Activated T-cell treated with anti-CD3 and anti-CD28 coated beads, Interleukin-2, amount 50 U/mL, for 72 hours (primary cell): ENCODE data around the gene IQCE. TPM values are rescaled to one million over a fixed set of nuclear protein-coding genes. Genes with fewer than 3 reads are reported as not detected.

Experiments
- ATAC-seq, 2 donors: fragments of 150-1000 bp; cut with Tn5 transposase; replicated peaks in 1 of 2; 2 replicates each; pipeline ENCODE4 v1.10.0; 2021; ENCODE audit warnings: moderate library complexity in 2 of 2, mild to moderate bottlenecking in 1 of 2
- DNase-seq, 2 donors: peaks; one replicate each; pipeline ENCODE4 v3.0.0; 2021 to 2022; ENCODE audit warnings: mixed read lengths in 1 of 2
- H3K27ac Mint-ChIP-seq: one replicate; pipeline ENCODE4 v1.8.0; 2022; ENCODE audit warnings: mild to moderate bottlenecking, moderate library complexity, mixed read lengths
- H3K27me3 Mint-ChIP-seq: one replicate; pipeline ENCODE4 v1.8.0; 2022; ENCODE audit warnings: low read depth, mixed read lengths
- H3K36me3 Mint-ChIP-seq, 2 donors: one replicate each; pipeline ENCODE4 v1.8.0; 2022; ENCODE audit warnings: mixed read lengths in 2 of 2, mild to moderate bottlenecking in 1 of 2; ENCODE audit not compliant: insufficient read depth in 2 of 2
- H3K4me1 Mint-ChIP-seq: one replicate; pipeline ENCODE4 v1.8.0; 2022; ENCODE audit warnings: low read depth, mixed read lengths
- H3K4me3 Mint-ChIP-seq, 2 donors: one replicate each; pipeline ENCODE4 v1.8.0; 2022; ENCODE audit warnings: mild to moderate bottlenecking in 2 of 2, mixed read lengths in 2 of 2, moderate library complexity in 2 of 2
- H3K9me3 Mint-ChIP-seq, 2 donors: one replicate each; pipeline ENCODE4 v1.8.0; 2022; ENCODE audit warnings: mixed read lengths in 2 of 2
- total RNA-seq, 2 donors: library from RNA; stranded (reverse); gene quantifications; one replicate each; pipeline ENCODE4 v1.2.3, GENCODE V29; 2022

IQCE gene
- total RNA-seq, 2 donors from 2014 or later = 11.8 to 12.2 TPM

DNA sequence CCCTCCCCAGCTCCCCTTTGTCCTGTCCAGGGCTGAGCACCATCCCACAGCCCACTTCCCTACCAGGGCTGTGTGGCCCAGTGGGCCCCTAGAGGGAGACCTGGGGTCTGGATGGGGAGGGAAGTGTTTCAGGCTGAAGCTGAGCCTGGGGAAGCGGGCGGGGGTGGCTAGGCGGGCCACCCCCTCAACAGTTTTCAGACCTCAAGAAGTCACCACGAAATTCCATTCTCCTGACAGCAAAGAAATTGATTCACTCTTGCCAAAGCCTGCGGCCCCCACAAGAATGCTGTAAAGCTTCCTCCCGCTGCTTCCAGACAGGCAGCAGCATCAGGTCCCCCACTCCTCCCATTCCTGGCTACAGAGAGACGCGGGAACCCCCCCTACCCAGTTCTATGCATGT is 41.8 kb upstream of the IQCE start:
- DNase-seq (no peak), ATAC-seq (no peak)
- Mint-ChIP-seq H3K27ac (no peak overlapping the region), H3K4me3 (no peak overlapping the region), H3K36me3 (peaks cover 0 to 4% of the 10 kb centered on the region in 2 donors), H3K27me3 (no peaks in the 10 kb centered on the region), H3K9me3 (no peaks in the 10 kb centered on the region), H3K4me1 (peaks cover 36% of the 10 kb centered on the region)

DNA sequence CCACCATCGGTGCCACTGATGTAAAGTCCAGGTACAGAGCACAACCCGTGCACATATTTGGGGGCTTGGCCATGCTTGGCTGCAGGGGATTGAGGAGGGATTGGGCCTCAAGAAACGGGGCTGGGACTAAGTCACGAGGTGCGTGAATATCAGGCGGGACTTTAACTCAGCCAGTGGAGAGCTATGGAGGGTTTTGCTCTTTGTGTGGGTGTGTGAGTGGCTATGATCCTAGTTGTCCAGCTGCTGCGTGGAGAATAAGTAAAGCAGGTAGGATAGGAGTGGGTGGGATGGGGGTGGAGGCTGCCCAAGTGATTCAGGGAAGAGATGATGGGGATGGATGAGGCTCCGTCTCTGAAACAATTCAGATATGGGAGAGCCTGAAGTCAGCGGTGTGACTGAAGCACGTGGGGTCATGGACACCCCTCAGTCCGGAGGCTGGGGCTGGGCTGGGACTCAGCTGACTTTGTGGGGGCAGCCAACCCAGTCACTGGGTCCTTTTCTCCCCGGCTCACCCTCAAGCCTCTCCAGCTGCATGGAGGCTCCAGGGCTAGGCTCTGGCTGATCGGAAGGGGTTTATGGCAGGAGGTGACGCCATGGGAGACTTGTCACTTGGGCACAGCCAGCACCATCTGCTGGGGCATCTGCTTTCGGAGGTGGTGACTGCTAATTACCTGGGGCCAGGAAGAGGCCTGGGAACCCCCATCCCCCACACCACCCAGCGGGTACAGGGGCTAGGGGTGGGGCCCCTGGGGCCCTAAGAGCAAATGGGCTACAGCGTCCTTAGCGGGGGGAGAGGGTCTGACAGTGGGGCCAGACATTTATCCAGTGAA is 40.9 kb upstream of the IQCE start:
- Mint-ChIP-seq H3K27me3 (no peaks in the 10 kb centered on the region), H3K4me3 (peak overlapping the region; percentile 55 to 66), H3K36me3 (peaks cover 0 to 5% of the 10 kb centered on the region in 2 donors), H3K4me1 (peaks cover 36% of the 10 kb centered on the region), H3K9me3 (no peaks in the 10 kb centered on the region), H3K27ac (no peak overlapping the region)
- ATAC-seq = no peak
- no peak for DNase-seq

DNA sequence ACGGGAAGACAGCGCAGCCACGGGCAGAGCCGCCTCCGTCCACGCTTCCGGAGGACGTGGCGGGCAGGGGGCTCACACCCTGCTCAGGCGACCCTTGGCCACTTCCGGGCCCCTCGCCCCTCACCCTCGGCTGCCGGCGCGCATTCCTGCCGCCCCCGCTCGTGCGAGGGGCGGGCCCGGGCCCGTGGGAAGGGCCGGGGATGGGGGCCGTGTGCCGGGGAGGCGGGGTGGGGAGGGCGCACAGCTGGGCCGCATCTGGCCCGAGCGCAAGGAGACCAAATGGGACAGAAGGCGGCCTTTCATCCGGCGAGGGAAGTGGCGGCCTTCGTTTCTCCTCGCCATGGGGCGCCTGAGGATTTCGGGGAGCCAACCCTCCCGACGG is 40.1 kb upstream of the IQCE start:
- Mint-ChIP-seq H3K27ac (no peak overlapping the region), H3K27me3 (no peaks in the 10 kb centered on the region), H3K4me3 (peak overlapping the region; percentile 67 to 77), H3K4me1 (peaks cover 39% of the 10 kb centered on the region), H3K36me3 (peaks cover 0 to 6% of the 10 kb centered on the region in 2 donors), H3K9me3 (no peaks in the 10 kb centered on the region)
- DNase-seq (no peak), ATAC-seq (no peak)

DNA sequence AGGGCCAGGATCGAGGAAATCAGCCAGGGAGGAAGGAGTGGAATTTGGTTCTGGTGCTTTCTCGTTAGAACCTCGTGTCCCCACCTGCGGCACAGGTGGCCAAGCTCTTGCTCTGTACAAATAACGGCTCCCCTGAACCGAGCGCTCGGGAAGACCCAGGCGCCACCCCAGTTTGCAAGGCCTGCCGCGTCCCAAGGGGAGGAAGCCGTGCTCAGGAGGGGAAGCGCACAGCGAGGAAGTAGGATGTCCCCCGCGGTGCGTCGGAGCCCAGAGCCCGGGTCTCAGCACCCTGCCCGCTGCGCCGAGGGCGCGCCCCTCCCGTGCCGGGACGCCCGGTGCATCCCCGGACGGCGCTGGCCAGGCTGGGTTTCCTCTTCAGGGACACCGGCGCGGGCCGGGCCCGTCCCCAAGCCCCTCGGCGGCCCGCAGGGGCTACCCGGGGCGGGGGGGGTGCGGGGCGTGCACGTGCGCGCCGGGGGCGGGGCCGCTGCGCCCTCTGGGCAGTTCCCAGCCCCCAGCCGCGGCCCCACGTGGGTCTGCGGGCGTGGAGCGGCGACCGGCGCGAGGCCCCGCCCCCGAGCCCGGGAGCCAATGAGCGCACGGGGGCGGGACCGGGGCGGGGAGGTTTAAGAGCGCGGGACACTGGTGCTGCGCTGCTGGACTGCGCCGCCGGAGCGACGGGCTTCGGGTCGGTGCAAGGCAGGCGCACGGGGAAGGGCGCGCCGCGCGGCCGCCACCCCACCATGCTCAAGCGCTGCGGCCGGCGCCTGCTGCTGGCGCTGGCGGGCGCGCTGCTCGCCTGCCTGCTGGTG is 39.5 kb upstream of the IQCE start, which contains the start of gene LFNG:
Gene LFNG (plus strand): TSS at position 656 of the 812 bp plus-strand sequence. CDS start 88 bp downstream, at position 744.
- Mint-ChIP-seq H3K27ac (peak within 1 kb of the TSS; percentile 13), H3K27me3 (no peaks in the 10 kb centered on the region), H3K4me1 (peaks cover 39% of the 10 kb centered on the region), H3K9me3 (no peaks in the 10 kb centered on the region), H3K36me3 (peaks cover 0 to 6% of the 10 kb centered on the region in 2 donors), H3K4me3 (peak within 1 kb of the TSS; percentile 97 to 98)
- peak; percentile 85 to 91 for DNase-seq
- ATAC-seq = peak; percentile 78 to 81

DNA sequence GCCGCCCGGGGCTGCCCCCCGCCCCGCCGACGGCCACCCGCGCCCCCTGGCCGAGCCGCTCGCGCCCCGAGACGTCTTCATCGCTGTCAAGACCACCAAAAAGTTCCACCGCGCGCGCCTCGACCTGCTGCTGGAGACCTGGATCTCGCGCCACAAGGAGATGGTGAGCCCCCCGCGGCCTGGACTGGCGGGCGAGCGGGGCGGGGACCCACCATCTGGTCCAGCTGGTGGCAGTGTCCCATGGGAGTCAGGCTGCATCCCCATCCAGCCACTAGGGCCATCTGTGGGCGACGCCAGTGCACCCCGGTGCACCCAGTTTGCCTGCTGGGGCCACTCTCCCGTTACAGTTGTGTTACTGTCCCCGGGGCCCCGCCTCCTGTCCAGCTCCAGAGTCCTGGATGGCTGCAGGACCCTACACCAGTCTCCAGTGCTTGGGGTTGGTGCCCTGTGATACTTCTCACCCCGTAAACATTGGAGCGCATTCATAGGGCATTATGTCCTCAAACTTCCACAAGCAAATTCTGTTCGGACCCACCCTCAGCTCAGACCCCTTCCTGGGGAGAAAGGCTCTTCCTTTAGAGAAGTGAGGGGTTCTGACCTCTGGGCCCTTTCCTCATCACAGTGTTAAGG is 38.5 kb upstream of the IQCE start:
- Mint-ChIP-seq H3K36me3 (peaks cover 0 to 6% of the 10 kb centered on the region in 2 donors), H3K4me3 (peak overlapping the region; percentile 97 to 98), H3K4me1 (peaks cover 39% of the 10 kb centered on the region), H3K27ac (peak overlapping the region; percentile 13), H3K27me3 (no peaks in the 10 kb centered on the region), H3K9me3 (no peaks in the 10 kb centered on the region)
- peak; percentile 51 to 59 for DNase-seq
- ATAC-seq = peak; percentile 3 to 10

DNA sequence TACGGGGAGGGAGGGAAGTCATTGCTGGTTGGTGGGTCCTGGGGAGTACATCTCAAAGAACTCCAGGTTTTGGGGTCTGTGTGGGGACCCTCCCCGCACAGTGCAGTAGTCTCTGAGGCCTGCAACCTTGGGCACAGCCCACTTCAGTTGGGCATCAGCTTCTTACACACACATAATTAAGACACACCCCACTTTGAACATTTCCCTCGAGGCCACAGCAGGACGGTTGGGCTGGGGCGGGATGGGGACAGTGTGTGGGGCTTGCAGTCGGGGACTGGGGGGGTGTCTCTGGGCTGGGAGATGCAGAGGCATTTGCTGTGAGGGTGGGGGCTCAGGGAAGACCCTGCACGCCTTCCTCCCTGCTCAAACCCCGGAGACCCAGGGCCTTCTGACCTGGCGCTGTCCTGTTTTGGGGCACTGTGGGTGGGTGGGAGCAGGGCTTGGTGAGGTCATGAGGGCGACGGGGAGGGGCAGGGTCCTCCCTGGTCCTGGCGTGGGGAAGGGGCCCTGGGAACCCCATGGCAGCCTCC is 38.0 kb upstream of the IQCE start:
- H3K9me3 Mint-ChIP-seq = no peaks in the 10 kb centered on the region
- peaks cover 0 to 7% of the 10 kb centered on the region in 2 donors for H3K36me3 Mint-ChIP-seq
- no peak for ATAC-seq
- H3K27me3 Mint-ChIP-seq = no peaks in the 10 kb centered on the region
- peaks cover 39% of the 10 kb centered on the region for H3K4me1 Mint-ChIP-seq
- DNase-seq = no peak
- peak overlapping the region; percentile 97 to 98 for H3K4me3 Mint-ChIP-seq
- H3K27ac Mint-ChIP-seq = no peak overlapping the region

DNA sequence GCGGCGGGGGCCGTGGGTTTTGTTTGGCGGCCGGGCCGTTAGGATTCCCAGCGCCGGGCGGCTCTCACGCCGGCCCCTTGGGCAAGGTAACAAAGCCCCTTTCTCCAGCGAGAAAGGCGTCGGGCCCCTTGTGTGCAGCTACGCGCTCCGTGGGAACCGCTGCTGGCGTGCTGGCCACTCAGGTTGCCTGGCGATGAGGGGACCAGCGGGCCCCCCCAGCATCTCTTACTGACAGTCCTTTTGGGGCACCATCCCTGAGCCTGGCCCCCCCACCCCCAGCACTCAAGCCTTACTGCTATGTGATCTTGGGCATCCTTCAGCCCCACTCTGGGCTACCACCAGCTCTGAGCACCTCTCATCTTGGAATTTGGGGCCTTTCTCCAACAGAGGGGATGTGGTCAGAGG is 37.4 kb upstream of the IQCE start:
- Mint-ChIP-seq H3K27me3 (no peaks in the 10 kb centered on the region), H3K27ac (peak overlapping the region; percentile 80), H3K4me1 (peaks cover 40% of the 10 kb centered on the region), H3K9me3 (no peaks in the 10 kb centered on the region), H3K36me3 (peaks cover 0 to 7% of the 10 kb centered on the region in 2 donors), H3K4me3 (peak overlapping the region; percentile 96 to 98)
- DNase-seq (no peak), ATAC-seq (peak; percentile 2)

DNA sequence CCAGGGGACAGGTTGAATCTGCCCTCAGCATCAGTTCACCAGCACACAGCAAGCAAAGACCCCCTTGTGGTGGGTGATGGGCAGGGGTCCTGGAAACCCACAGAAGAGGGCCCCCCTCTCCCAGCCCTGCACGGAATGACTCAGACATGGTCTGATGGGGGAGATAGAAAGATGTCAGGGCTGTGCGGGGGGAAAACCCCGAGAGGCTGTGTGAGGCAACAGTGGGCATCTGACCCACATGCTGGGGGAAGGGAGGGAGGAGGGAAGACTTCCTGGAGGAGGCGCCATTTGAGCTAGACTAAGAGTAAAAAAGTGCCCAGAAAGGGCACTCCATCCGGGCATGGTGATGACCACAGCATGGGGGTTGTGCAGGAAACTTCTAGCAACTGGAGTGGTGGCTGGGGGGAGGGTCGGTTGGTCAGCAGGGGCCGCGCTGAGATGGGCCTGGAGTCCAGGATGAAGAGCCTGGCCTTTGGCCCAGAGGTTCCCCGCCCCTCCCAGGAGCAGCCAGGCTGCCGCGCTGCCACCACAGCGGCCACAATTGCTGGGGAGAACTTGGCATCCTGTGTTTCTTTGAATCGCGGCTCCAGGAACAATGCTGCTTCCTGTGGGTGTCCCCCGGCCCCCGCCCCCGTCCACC is 36.7 kb upstream of the IQCE start:
- DNase-seq (peak; percentile 72 to 84), ATAC-seq (peak; percentile 51 to 54)
- no peaks in the 10 kb centered on the region for H3K27me3 Mint-ChIP-seq
- peaks cover 0 to 7% of the 10 kb centered on the region in 2 donors for H3K36me3 Mint-ChIP-seq
- no peaks in the 10 kb centered on the region for H3K9me3 Mint-ChIP-seq
- peak overlapping the region; percentile 80 for H3K27ac Mint-ChIP-seq
- H3K4me3 Mint-ChIP-seq = peak overlapping the region; percentile 96 to 98
- peaks cover 46% of the 10 kb centered on the region for H3K4me1 Mint-ChIP-seq

DNA sequence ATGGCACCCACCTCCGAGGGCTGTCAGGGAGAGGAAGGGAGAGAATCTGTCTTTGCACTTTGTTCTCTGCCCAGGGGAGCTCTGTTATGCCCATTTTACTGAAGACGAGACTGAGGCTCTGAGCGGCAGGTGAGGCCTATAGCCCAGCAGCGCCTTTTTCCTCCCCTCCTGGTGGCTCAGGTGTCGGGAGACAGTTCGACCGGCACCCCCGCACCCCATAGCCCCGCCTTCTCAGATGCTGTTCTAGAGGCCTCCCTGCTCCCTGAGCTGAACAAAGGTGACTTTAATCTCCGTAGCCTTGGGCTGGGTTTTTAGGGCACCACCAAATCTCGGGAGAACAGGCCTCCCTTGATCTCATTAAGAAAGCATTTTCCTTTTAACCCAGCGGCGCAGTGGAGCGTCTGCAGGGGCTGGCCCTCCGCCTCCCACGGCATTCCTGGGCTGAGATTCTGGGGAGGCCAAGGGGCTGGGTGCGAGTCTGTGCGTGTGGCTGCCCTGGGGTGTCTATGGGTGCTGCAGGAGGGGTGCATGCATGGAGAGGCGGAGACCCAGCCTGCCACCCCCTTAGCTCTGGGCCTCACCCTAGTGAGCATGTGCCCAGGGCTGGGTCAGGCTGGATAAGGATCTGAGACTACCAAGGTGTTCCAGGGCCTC is 35.9 kb upstream of the IQCE start:
- ATAC-seq (no peak), DNase-seq (peak; percentile 39 to 49)
- Mint-ChIP-seq H3K27me3 (no peaks in the 10 kb centered on the region), H3K4me3 (peak overlapping the region; percentile 96 to 98), H3K36me3 (peaks cover 0 to 7% of the 10 kb centered on the region in 2 donors), H3K9me3 (no peaks in the 10 kb centered on the region), H3K4me1 (peaks cover 46% of the 10 kb centered on the region), H3K27ac (peak overlapping the region; percentile 54)

DNA sequence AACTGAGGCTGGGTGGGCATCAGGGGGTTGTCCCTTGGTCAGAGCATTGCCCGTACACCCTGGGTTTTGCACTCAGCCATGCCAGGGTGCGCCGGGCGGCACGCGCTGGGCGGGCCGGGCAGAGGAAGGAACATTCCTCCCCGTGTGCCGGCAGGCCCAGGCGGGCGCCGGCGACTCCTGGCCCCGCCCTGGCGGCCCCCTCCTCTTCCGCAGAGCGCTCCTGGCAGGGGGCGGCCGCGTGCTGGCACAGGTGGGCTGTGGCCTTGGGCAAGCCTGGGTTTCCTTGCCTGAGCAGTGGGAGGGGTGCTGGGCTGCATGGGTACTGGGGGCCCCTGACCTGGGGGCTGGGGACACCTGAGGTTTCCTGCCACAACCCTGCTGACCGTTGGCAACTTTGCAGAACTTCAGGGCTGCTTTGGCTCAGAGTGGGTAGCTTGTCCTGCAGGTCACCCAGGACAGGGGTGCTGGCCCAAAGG is 35.3 kb upstream of the IQCE start:
- no peaks in the 10 kb centered on the region for H3K9me3 Mint-ChIP-seq
- H3K27ac Mint-ChIP-seq = no peak overlapping the region
- DNase-seq (no peak), ATAC-seq (no peak)
- no peaks in the 10 kb centered on the region for H3K27me3 Mint-ChIP-seq
- H3K4me3 Mint-ChIP-seq = peak overlapping the region; percentile 96 to 98
- peaks cover 46% of the 10 kb centered on the region for H3K4me1 Mint-ChIP-seq
- peaks cover 0 to 7% of the 10 kb centered on the region in 2 donors for H3K36me3 Mint-ChIP-seq

DNA sequence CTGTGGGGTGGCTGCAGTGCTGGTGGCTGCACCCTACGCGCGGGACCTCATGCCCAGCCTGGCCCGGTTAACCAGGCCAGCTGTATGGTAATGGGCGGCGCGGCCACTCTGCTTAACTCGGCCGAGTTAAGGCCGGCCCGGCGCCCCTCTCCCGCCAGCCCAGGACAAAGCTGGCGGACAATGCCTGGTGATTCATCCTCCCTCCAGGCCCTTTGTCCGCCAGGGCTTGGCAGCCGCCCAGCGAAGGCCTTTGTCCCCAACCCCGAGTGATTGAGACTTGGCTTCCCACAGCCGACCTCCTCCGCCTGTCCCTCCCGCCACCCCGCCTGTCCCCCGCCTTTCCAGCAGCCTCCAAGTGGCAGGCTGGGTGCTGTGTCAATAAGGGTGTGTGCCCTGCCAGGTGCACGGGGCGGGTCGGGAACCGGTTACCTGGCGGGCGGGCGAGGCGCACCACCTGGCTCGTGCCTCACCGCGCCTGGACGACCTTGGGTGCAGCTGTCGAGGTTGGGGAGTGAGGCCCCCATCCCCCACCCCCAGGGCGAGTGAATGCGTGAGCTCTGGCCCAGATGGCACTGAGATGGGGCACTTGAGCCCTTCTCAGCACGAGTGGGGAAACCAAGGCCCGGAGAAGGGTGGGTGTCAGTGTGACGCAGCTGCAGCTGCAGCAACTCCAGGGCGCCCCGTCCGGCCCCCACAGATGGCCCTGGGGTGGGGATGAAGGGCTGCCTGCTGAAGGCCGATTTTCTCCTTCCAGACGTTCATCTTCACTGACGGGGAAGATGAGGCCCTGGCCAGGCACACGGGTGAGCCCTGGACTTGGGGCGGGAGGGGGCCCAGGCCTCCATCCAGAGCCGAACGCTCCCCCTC is 34.6 kb upstream of the IQCE start:
- H3K27ac Mint-ChIP-seq = no peak overlapping the region
- ATAC-seq = no peak
- H3K27me3 Mint-ChIP-seq = no peaks in the 10 kb centered on the region
- H3K4me3 Mint-ChIP-seq = peak overlapping the region; percentile 52 to 98
- H3K4me1 Mint-ChIP-seq = peaks cover 53% of the 10 kb centered on the region
- H3K9me3 Mint-ChIP-seq = no peaks in the 10 kb centered on the region
- no peak for DNase-seq
- peaks cover 0 to 7% of the 10 kb centered on the region in 2 donors for H3K36me3 Mint-ChIP-seq
